ENCODE data around the gene SF1.

- TF ChIP-seq POLR2A (IDR thresholded peaks at IDR 0.05) = no peak
- TF ChIP-seq, protein P1, sequence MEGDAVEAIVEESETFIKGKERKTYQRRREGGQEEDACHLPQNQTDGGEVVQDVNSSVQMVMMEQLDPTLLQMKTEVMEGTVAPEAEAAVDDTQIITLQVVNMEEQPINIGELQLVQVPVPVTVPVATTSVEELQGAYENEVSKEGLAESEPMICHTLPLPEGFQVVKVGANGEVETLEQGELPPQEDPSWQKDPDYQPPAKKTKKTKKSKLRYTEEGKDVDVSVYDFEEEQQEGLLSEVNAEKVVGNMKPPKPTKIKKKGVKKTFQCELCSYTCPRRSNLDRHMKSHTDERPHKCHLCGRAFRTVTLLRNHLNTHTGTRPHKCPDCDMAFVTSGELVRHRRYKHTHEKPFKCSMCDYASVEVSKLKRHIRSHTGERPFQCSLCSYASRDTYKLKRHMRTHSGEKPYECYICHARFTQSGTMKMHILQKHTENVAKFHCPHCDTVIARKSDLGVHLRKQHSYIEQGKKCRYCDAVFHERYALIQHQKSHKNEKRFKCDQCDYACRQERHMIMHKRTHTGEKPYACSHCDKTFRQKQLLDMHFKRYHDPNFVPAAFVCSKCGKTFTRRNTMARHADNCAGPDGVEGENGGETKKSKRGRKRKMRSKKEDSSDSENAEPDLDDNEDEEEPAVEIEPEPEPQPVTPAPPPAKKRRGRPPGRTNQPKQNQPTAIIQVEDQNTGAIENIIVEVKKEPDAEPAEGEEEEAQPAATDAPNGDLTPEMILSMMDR (IDR thresholded peaks at IDR 0.05) = no peak
Measured at GRCh38 chr11:64792482-64792881, 14.1 kb upstream of the SF1 start.
